ENCODE measurements around the gene HTR3C.

DNA sequence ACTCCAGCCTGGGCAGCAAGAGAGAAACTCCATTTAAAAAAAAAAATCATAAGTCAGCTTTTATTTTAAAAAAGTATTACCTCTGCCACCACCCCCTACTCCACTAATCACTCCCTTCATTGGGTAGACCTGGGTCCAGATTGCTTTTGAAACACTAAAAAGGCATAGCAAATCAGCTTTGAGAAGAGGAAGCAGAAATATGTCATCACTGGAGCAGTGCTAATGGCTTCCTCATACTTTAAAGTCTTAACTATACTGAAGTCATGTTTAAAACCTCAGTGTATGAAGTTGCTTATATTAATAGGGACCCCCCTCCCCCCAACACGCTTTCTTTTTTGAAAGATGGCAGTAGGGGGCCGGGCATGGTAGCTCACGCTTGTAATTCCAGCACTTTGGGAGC, 22.3 kb upstream of the HTR3C start:
- TF ChIP-seq RAD21 (IDR thresholded peaks at IDR 0.05; ENCODE audit: low read depth) (no peak), CEBPB (IDR thresholded peaks at IDR 0.05) (no peak), EP300 (IDR thresholded peaks at IDR 0.05; ENCODE audit: borderline replicate concordance) (no peak), MAX (IDR thresholded peaks at IDR 0.05) (no peak), TAF1 (IDR thresholded peaks at IDR 0.05; ENCODE audit: low read depth) (no peak)
